IMR-90 (cell line): ENCODE data around the gene BPNT1. TPM values are rescaled to one million over a fixed set of nuclear protein-coding genes. Genes with fewer than 3 reads are reported as not detected.

Experiments used
- ATAC-seq: fragments of 200-7000 bp; cut with Tn5 transposase; 2 replicates; pipeline ENCODE4 v1.9.1; 2020; ENCODE audit warnings: low read depth, mild to moderate bottlenecking, moderate library complexity
- BruUV-seq: library from RNA; stranded (reverse); fragments of 400-500 nt; replicated peaks from 2 replicates; lab custom pipeline; 2021; lab: Mats Ljungman, UMichigan
- CTCF ChIA-PET: fragments of 300-600 bp; formaldehyde crosslinking; extraction: SDS; loops from one replicate; lab custom pipeline; 2021; ENCODE audit warnings: antibody characterized with exemption; lab: Yijun Ruan, JAX
- POLR2A ChIA-PET: fragments of 300-600 bp; sonication (Branson Sonifier 250); formaldehyde crosslinking; loops from one replicate; lab custom pipeline; 2022; ENCODE audit warnings: antibody characterized with exemption; ENCODE audit not compliant: unreplicated experiment; lab: Charles Lee
- DNase-seq: peaks from one replicate; pipeline ENCODE4 v3.0.0; 2013
- H2AFZ ChIP-seq: replicated peaks from 2 replicates; pipeline ENCODE3; 2013; ENCODE audit warnings: low read length, mild to moderate bottlenecking; ENCODE audit not compliant: poor library complexity
- H2AK5ac ChIP-seq: 2 replicates; pipeline ENCODE4 v1.6.1; 2013; ENCODE audit warnings: low read depth, low read length, inconsistent platforms
- H2AK9ac ChIP-seq: replicated peaks from 2 replicates; pipeline ENCODE3; 2013; ENCODE audit warnings: mild to moderate bottlenecking, low read depth, low read length, moderate library complexity; ENCODE audit not compliant: poor library complexity
- H2BK120ac ChIP-seq: 2 replicates; pipeline ENCODE4 v1.6.1; 2013; ENCODE audit warnings: low read depth, low read length, inconsistent platforms
- H2BK15ac ChIP-seq: 3 replicates; pipeline ENCODE4 v1.6.1; 2013; ENCODE audit warnings: low read depth, low read length, inconsistent platforms
- H2BK20ac ChIP-seq: 2 replicates; pipeline ENCODE4 v1.6.1; 2013; ENCODE audit warnings: low read depth, mild to moderate bottlenecking, inconsistent platforms, low read length, moderate library complexity
- H2BK5ac ChIP-seq: 2 replicates; pipeline ENCODE4 v1.6.1; 2013; ENCODE audit warnings: mild to moderate bottlenecking, low read depth, low read length, inconsistent platforms; ENCODE audit not compliant: poor library complexity, severe bottlenecking
- H3K14ac ChIP-seq: replicated peaks from 2 replicates; pipeline ENCODE4 v1.6.1; 2013; ENCODE audit warnings: low read depth, low read length, inconsistent platforms
- H3K18ac ChIP-seq: 2 replicates; pipeline ENCODE4 v1.6.1; 2013; ENCODE audit warnings: low read depth, low read length, control low read depth
- H3K23ac ChIP-seq: 2 replicates; pipeline ENCODE4 v1.6.1; 2013; ENCODE audit warnings: low read depth, low read length, inconsistent platforms
- H3K27ac ChIP-seq: 2 replicates; pipeline ENCODE4 v1.5.1; 2013; ENCODE audit warnings: mild to moderate bottlenecking, control low read depth, low read length; ENCODE audit not compliant: insufficient read depth
- H3K27me3 ChIP-seq: 2 replicates; pipeline ENCODE4 v1.6.1; 2013; ENCODE audit warnings: low read length; ENCODE audit not compliant: control insufficient read depth, insufficient read depth
- H3K36me3 ChIP-seq: 2 replicates; pipeline ENCODE4 v1.6.1; 2013; ENCODE audit warnings: low read length, mixed read lengths; ENCODE audit not compliant: control insufficient read depth, insufficient read depth
- H3K4ac ChIP-seq: 2 replicates; pipeline ENCODE4 v1.6.1; 2013; ENCODE audit warnings: low read depth, low read length, inconsistent platforms
- H3K4me1 ChIP-seq: 2 replicates; pipeline ENCODE4 v1.6.1; 2013; ENCODE audit warnings: low read length, mixed read lengths; ENCODE audit not compliant: control insufficient read depth, insufficient read depth
- H3K4me2 ChIP-seq: 2 replicates; pipeline ENCODE4 v1.6.1; 2013; ENCODE audit warnings: low read depth, mild to moderate bottlenecking, control low read depth, low read length, moderate library complexity
- H3K4me3 ChIP-seq: 2 replicates; pipeline ENCODE4 v1.5.1; 2013; ENCODE audit warnings: low read depth, mild to moderate bottlenecking, control low read depth, low read length, moderate library complexity; ENCODE audit not compliant: insufficient read depth
- H3K56ac ChIP-seq: 2 replicates; pipeline ENCODE4 v1.6.1; 2013; ENCODE audit warnings: low read length, inconsistent platforms; ENCODE audit not compliant: insufficient read depth; ENCODE audit errors: extremely low read depth
- H3K79me1 ChIP-seq, 2 experiments: 2 replicates each; pipeline ENCODE4 v1.6.1; 2013; ENCODE audit warnings: low read length in 2 of 2, inconsistent platforms in 1 of 2, low read depth in 1 of 2
- H3K9ac ChIP-seq: 2 replicates; pipeline ENCODE4 v1.6.1; 2013; ENCODE audit warnings: low read depth, low read length, control low read depth
- H3K9me1 ChIP-seq: 2 replicates; pipeline ENCODE4 v1.6.1; 2013; ENCODE audit warnings: low read length, inconsistent platforms; ENCODE audit not compliant: insufficient read depth
- H3K9me3 ChIP-seq: 2 replicates; pipeline ENCODE4 v1.6.1; 2013; ENCODE audit warnings: low read length; ENCODE audit not compliant: control insufficient read depth, insufficient read depth
- H4K20me1 ChIP-seq: 2 replicates; pipeline ENCODE4 v1.6.1; 2013; ENCODE audit warnings: low read length, inconsistent platforms; ENCODE audit not compliant: insufficient read depth
- H4K5ac ChIP-seq: 2 replicates; pipeline ENCODE4 v1.6.1; 2013; ENCODE audit warnings: mild to moderate bottlenecking, low read depth, low read length, control low read depth
- H4K8ac ChIP-seq, 2 experiments: 2 replicates each; pipeline ENCODE4 v1.6.1; 2013; ENCODE audit warnings: low read depth in 2 of 2, low read length in 2 of 2, control low read depth in 1 of 2, inconsistent platforms in 1 of 2
- H4K91ac ChIP-seq: 2 replicates; pipeline ENCODE4 v1.6.1; 2013; ENCODE audit warnings: low read depth, low read length, inconsistent platforms; ENCODE audit not compliant: insufficient read depth
- BHLHE40 ChIP-seq: fragments of 150-350 bp; IDR thresholded peaks from 2 replicates; pipeline ENCODE4 v1.6.1; 2016; ENCODE audit warnings: mild to moderate bottlenecking, low read depth, low read length
- CEBPB ChIP-seq: IDR thresholded peaks from 2 replicates; pipeline ENCODE4 v1.6.1; 2012; ENCODE audit warnings: low read depth, low read length, improper control_type of control experiment
- CHD1 ChIP-seq: IDR thresholded peaks from 2 replicates; pipeline ENCODE4 v1.6.1; 2012; ENCODE audit warnings: low read depth, low read length, improper control_type of control experiment
- CTCF ChIP-seq: conservative IDR thresholded peaks from 2 replicates; pipeline ENCODE4 v1.5.1; 2012; ENCODE audit warnings: mild to moderate bottlenecking, low read depth, low read length, improper control_type of control experiment
- ELK1 ChIP-seq: fragments of 150-350 bp; IDR thresholded peaks from 2 replicates; pipeline ENCODE4 v1.6.1; 2016; ENCODE audit warnings: low read depth, mild to moderate bottlenecking, low read length, moderate library complexity, borderline replicate concordance
- FOS ChIP-seq: fragments of 150-350 bp; IDR thresholded peaks from 2 replicates; pipeline ENCODE4 v1.6.1; 2016; ENCODE audit warnings: low read depth, low read length
- MAFK ChIP-seq: IDR thresholded peaks from 2 replicates; pipeline ENCODE4 v1.6.1; 2012; ENCODE audit warnings: low read depth, low read length, improper control_type of control experiment
- MAZ ChIP-seq: IDR thresholded peaks from 2 replicates; pipeline ENCODE4 v1.6.1; 2012; ENCODE audit warnings: low read depth, mild to moderate bottlenecking, low read length, improper control_type of control experiment, moderate library complexity, borderline replicate concordance
- MXI1 ChIP-seq: IDR thresholded peaks from 2 replicates; pipeline ENCODE4 v1.6.1; 2012; ENCODE audit warnings: low read depth, mild to moderate bottlenecking, low read length, moderate library complexity, borderline replicate concordance
- NFE2L2 ChIP-seq: fragments of 150-350 bp; IDR thresholded peaks from 2 replicates; pipeline ENCODE4 v1.6.1; 2016; ENCODE audit warnings: low read depth, mild to moderate bottlenecking, low read length
- POLR2A ChIP-seq: IDR thresholded peaks from 2 replicates; pipeline ENCODE4 v1.6.1; 2012; ENCODE audit warnings: mild to moderate bottlenecking, low read depth, low read length
- RCOR1 ChIP-seq: IDR thresholded peaks from 2 replicates; pipeline ENCODE4 v1.6.1; 2012; ENCODE audit warnings: mild to moderate bottlenecking, low read length, improper control_type of control experiment; ENCODE audit not compliant: insufficient replicate concordance
- RFX5 ChIP-seq: IDR thresholded peaks from 2 replicates; pipeline ENCODE4 v1.8.0; 2012; ENCODE audit warnings: low read depth, mild to moderate bottlenecking, low read length, moderate library complexity
- SMC3 ChIP-seq: fragments of 150-350 bp; IDR thresholded peaks from 2 replicates; pipeline ENCODE4 v1.6.1; 2016; ENCODE audit warnings: low read depth, mild to moderate bottlenecking, antibody characterized with exemption, low read length, moderate library complexity
- WGBS, 2 experiments: methylation state at CpG; one replicate each; pipeline versions ENCODE4 v1.1.5 to v1.1.7; 2013; ENCODE audit warnings: missing lambda C conversion rate in 2 of 2; ENCODE audit not compliant: insufficient read length in 1 of 2; ENCODE audit errors: extremely low coverage in 2 of 2; 5-methylcytosine and 5-hydroxymethylcytosine counted together
- dilution Hi-C: fragments of 300-500 bp; cut with HindIII; formaldehyde crosslinking; loops from one replicate; pipeline ENCODE4 v1.14.3; 2018; ENCODE audit warnings: low sequenced_read_pairs; ENCODE audit not compliant: unreplicated experiment
- in situ Hi-C: fragments of 300-500 bp; cut with MboI; formaldehyde crosslinking; loops from 3 replicates; pipeline ENCODE4 v1.14.3; 2019; ENCODE audit warnings: low sequenced_read_pairs, inconsistent platforms, mixed read lengths
- intact Hi-C: fragments of 100-400 bp; cut with micrococcal nuclease; formaldehyde crosslinking; loops from 2 replicates; pipeline ENCODE4 v1.10.0; 2022
- polyA plus RNA-seq, 3 experiments: library from polyadenylated mRNA; depleted of rRNA; stranded (reverse); fragments of >200 nt; gene quantifications; 2 replicates each; pipeline ENCODE4 v1.2.3, GENCODE V29; 2012; ENCODE audit warnings: low replicate concordance in 1 of 3
- total RNA-seq: library from RNA; depleted of rRNA; stranded (reverse); fragments of >200 nt; gene quantifications from 2 replicates; pipeline ENCODE4 v1.2.3, GENCODE V29; 2012
- TF ChIP-seq, protein P1 (sequence below): fragments of 150-350 bp; IDR thresholded peaks from 2 replicates; pipeline ENCODE4 v1.6.1; 2017; ENCODE audit warnings: mild to moderate bottlenecking, antibody characterized with exemption, low read length, low read depth

Gene BPNT1
- total and polyA plus RNA-seq, 2 of the 4 experiments (the other 2 are of a cell fraction) = 31.7 to 38.2 TPM

DNA sequence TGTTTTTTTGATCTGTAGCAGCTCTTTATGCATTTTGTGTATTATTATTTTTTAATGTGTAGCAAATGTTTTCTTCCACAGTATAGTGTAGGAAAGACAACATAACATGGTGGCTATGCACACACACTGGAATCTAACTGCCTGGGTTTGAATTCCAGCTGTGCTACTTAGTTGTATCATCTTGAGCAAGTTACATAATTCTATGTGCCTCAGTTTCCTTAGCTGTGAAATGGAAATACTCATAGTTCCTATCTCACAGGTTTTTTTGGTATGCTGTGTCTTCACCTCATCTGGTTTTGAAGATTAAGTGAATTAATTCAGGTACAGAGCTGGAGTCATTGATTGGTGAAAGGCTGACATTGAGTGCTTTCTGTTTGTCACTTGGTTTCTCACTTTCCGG, 3.1 kb upstream of the BPNT1 start:
- no peak overlapping the region for H2BK20ac ChIP-seq
- no peak overlapping the region for H3K27ac ChIP-seq
- no peak overlapping the region for H2AFZ ChIP-seq
- no CpG with 5 or more reads among the region's 1 CpG for WGBS, 2 experiments
- no peak overlapping the region for H4K91ac ChIP-seq
- H4K20me1 ChIP-seq = no peaks in the 10 kb centered on the region
- no peak overlapping the region for H4K5ac ChIP-seq
- no peak overlapping the region for H3K4me2 ChIP-seq
- no peak overlapping the region for H2BK15ac ChIP-seq
- H2BK5ac ChIP-seq = no peak overlapping the region
- ATAC-seq = no peak
- no peak overlapping the region for H2AK9ac ChIP-seq
- intact Hi-C loops (no loop called here), in situ Hi-C loops (no loop called here), dilution Hi-C loops (no loop called here)
- H3K4me3 ChIP-seq = no peak overlapping the region
- peaks cover 5% of the 10 kb centered on the region for H3K36me3 ChIP-seq
- no peak overlapping the region for H3K23ac ChIP-seq
- no peak overlapping the region for H3K18ac ChIP-seq
- POLR2A ChIA-PET = interaction anchor here (0.6 kb wide), 1 partner anchor 959 kb away, joined by 3 read pairs; no protein-coding TSS in a partner anchor
- no peak overlapping the region for H2AK5ac ChIP-seq
- H3K9me3 ChIP-seq = no peaks in the 10 kb centered on the region
- H3K9ac ChIP-seq = no peak overlapping the region
- H3K4me1 ChIP-seq = peaks cover 3% of the 10 kb centered on the region
- BruUV-seq = no TSS peak
- H2BK120ac ChIP-seq = no peak overlapping the region
- no peak for DNase-seq
- no peak for TF ChIP-seq NFE2L2
- no peak for TF ChIP-seq RCOR1
- TF ChIP-seq CTCF = no peak
- no peak for TF ChIP-seq MXI1
- no peak for TF ChIP-seq RFX5
- no peak for TF ChIP-seq CHD1
- TF ChIP-seq POLR2A = no peak
- TF ChIP-seq FOS = no peak
- no peak for TF ChIP-seq SMC3
- TF ChIP-seq MAZ = no peak
- TF ChIP-seq MAFK = no peak
- no peak for TF ChIP-seq CEBPB
- no peak for TF ChIP-seq BHLHE40
- TF ChIP-seq, protein P1, sequence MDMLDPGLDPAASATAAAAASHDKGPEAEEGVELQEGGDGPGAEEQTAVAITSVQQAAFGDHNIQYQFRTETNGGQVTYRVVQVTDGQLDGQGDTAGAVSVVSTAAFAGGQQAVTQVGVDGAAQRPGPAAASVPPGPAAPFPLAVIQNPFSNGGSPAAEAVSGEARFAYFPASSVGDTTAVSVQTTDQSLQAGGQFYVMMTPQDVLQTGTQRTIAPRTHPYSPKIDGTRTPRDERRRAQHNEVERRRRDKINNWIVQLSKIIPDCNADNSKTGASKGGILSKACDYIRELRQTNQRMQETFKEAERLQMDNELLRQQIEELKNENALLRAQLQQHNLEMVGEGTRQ = no peak
- TF ChIP-seq ELK1 = no peak
- CTCF ChIA-PET = interaction anchor here (1.0 kb wide), 1 partner anchor 31 kb away, joined by 3 read pairs; no protein-coding TSS in a partner anchor
- no peak overlapping the region for H3K56ac ChIP-seq
- H3K9me1 ChIP-seq = peaks cover 3% of the 10 kb centered on the region
- H3K79me1 ChIP-seq = peaks cover 7 to 21% of the 10 kb centered on the region in 2 experiments
- no peak overlapping the region for H3K14ac ChIP-seq
- H3K27me3 ChIP-seq = no peaks in the 10 kb centered on the region
- no peak overlapping the region for H3K4ac ChIP-seq
- H4K8ac ChIP-seq = no peak overlapping the region
